CD4-positive, alpha-beta T cell (primary cell): ENCODE results near the gene FHOD3. TPM values are rescaled to one million over a fixed set of nuclear protein-coding genes. Genes with fewer than 3 reads are reported as not detected.

Experiments
- ATAC-seq: fragments of 200-7000 bp; cut with Tn5 transposase; one replicate; pipeline ENCODE4 v1.10.0; 2022; ENCODE audit warnings: mild to moderate bottlenecking; ENCODE audit not compliant: poor library complexity
- CTCF ChIA-PET: fragments of 350-600 bp; sonication (Branson Sonifier 250); formaldehyde crosslinking; loops from one replicate; lab custom pipeline; 2021; ENCODE audit warnings: antibody characterized with exemption, inconsistent platforms; lab: Charles Lee
- POLR2A ChIA-PET: fragments of 350-600 bp; sonication (Branson Sonifier 250); formaldehyde crosslinking; loops from one replicate; lab custom pipeline; 2021; ENCODE audit warnings: antibody characterized with exemption, inconsistent platforms; lab: Charles Lee
- DNase-seq, 14 experiments: peaks; one replicate each; pipeline ENCODE4 v3.0.0-alpha.2; 2013 to 2020; ENCODE audit warnings: mixed read lengths in 2 of 14
- H3K27ac ChIP-seq, 2 donors: one replicate each; pipeline versions ENCODE4 v1.5.1 to v1.7.0; 2013; ENCODE audit warnings: low read length in 2 of 2, low read depth in 1 of 2, mild to moderate bottlenecking in 1 of 2
- H3K27me3 ChIP-seq, 2 experiments: 1 replicate in 1 of 2; 2 replicates in 1 of 2; pipeline versions ENCODE4 v1.6.1 to v1.7.0; 2013; ENCODE audit warnings: low read length in 2 of 2, control low read depth in 1 of 2, mild to moderate bottlenecking in 1 of 2, moderate library complexity in 1 of 2; ENCODE audit not compliant: insufficient read depth in 2 of 2, control insufficient read depth in 1 of 2
- H3K36me3 ChIP-seq: one replicate; pipeline ENCODE4 v1.6.1; 2013; ENCODE audit warnings: low read length, control low read depth; ENCODE audit not compliant: insufficient read depth
- H3K4me1 ChIP-seq: one replicate; pipeline ENCODE4 v1.6.1; 2013; ENCODE audit warnings: low read length, control low read depth; ENCODE audit not compliant: insufficient read depth
- H3K4me3 ChIP-seq: one replicate; pipeline ENCODE4 v1.5.1; 2013; ENCODE audit warnings: mild to moderate bottlenecking, low read length, moderate library complexity
- H3K9me3 ChIP-seq, 2 experiments: 1 replicate in 1 of 2; 2 replicates in 1 of 2; pipeline versions ENCODE4 v1.6.1 to v1.7.0; 2013; ENCODE audit warnings: low read length in 2 of 2, mild to moderate bottlenecking in 2 of 2, control low read depth in 1 of 2, moderate library complexity in 1 of 2; ENCODE audit not compliant: control insufficient read depth in 1 of 2, insufficient read depth in 1 of 2
- H3K27ac Mint-ChIP-seq: one replicate; pipeline ENCODE4 v1.8.0; 2020; ENCODE audit warnings: mixed read lengths
- H3K27me3 Mint-ChIP-seq: one replicate; pipeline ENCODE4 v1.8.0; 2021; ENCODE audit warnings: mixed read lengths
- H3K36me3 Mint-ChIP-seq: one replicate; pipeline ENCODE4 v1.8.0; 2021; ENCODE audit warnings: low read depth, mixed read lengths
- H3K4me1 Mint-ChIP-seq: one replicate; pipeline ENCODE4 v1.8.0; 2021; ENCODE audit warnings: low read depth, mixed read lengths
- H3K4me3 Mint-ChIP-seq: one replicate; pipeline ENCODE4 v1.8.0; 2020; ENCODE audit warnings: mild to moderate bottlenecking, mixed read lengths
- H3K9me3 Mint-ChIP-seq: one replicate; pipeline ENCODE4 v1.8.0; 2020; ENCODE audit warnings: mixed read lengths
- CTCF ChIP-seq: fragments of 200-600 bp; IDR thresholded peaks from one replicate; pipeline ENCODE4 v1.8.0; 2022; ENCODE audit warnings: antibody characterized with exemption, mild to moderate bottlenecking
- intact Hi-C, 2 experiments: fragments of 100-400 bp; cut with DNase I in 1 of 2; cut with micrococcal nuclease in 1 of 2; formaldehyde crosslinking; loops; one replicate each; pipeline versions ENCODE4 v1.15.1 to v1.9.0; 2023 to 2025; cut with DNase I, micrococcal nuclease
- total RNA-seq, 174 experiments: library from RNA in 2 of 174; stranded (reverse) in 2 of 174; gene quantifications; one replicate each; pipeline ENCODE4 v1.2.3 and lab custom pipeline; 2021 to 2026

FHOD3 gene
- total RNA-seq, 2 experiments from 2014 or later = not detected

- H3K36me3 Mint-ChIP-seq = no peaks in the 10 kb centered on the region
- ChIA-PET CTCF (no interaction called here), POLR2A (no interaction called here)
- intact Hi-C loops = no loop called here
- H3K27ac Mint-ChIP-seq = no peak overlapping the region
- no peaks in the 10 kb centered on the region for H3K27me3 ChIP-seq
- no peak for TF ChIP-seq CTCF
- no peaks in the 10 kb centered on the region for H3K36me3 ChIP-seq
- no peak overlapping the region for H3K27ac ChIP-seq
- no peaks in the 10 kb centered on the region for H3K27me3 Mint-ChIP-seq
- H3K4me1 Mint-ChIP-seq = no peaks in the 10 kb centered on the region
- DNase-seq (no peak), ATAC-seq (no peak)
- H3K9me3 ChIP-seq = no peaks in the 10 kb centered on the region
- H3K4me3 ChIP-seq = no peak overlapping the region
- H3K9me3 Mint-ChIP-seq = no peaks in the 10 kb centered on the region
- H3K4me1 ChIP-seq = peaks cover under 1% of the 10 kb centered on the region
- no peak overlapping the region for H3K4me3 Mint-ChIP-seq
Measured at GRCh38 chr18:36776650-36777049, 479.1 kb downstream of the FHOD3 start.

- Mint-ChIP-seq H3K27me3 (no peaks in the 10 kb centered on the region), H3K4me3 (no peak overlapping the region), H3K4me1 (no peaks in the 10 kb centered on the region), H3K9me3 (no peaks in the 10 kb centered on the region), H3K36me3 (peaks cover 2% of the 10 kb centered on the region), H3K27ac (no peak overlapping the region)
- Histone ChIP-seq H3K27me3 (no peaks in the 10 kb centered on the region), H3K9me3 (no peaks in the 10 kb centered on the region), H3K4me3 (no peak overlapping the region), H3K4me1 (no peaks in the 10 kb centered on the region), H3K27ac (no peak overlapping the region), H3K36me3 (no peaks in the 10 kb centered on the region)
- POLR2A ChIA-PET = no interaction called here
- CTCF ChIA-PET = no interaction called here
- ATAC-seq (no peak), DNase-seq (no peak)
- no peak for TF ChIP-seq CTCF
- intact Hi-C loops = no loop called here
Measured at GRCh38 chr18:36777566-36777965, 480.1 kb downstream of the FHOD3 start.

- H3K27me3 ChIP-seq = no peaks in the 10 kb centered on the region
- no peak overlapping the region for H3K4me3 ChIP-seq
- no peak overlapping the region for H3K4me3 Mint-ChIP-seq
- H3K9me3 ChIP-seq = no peaks in the 10 kb centered on the region
- ATAC-seq (no peak), DNase-seq (no peak)
- H3K27me3 Mint-ChIP-seq = no peaks in the 10 kb centered on the region
- no peaks in the 10 kb centered on the region for H3K4me1 Mint-ChIP-seq
- POLR2A ChIA-PET = no interaction called here
- H3K27ac Mint-ChIP-seq = no peak overlapping the region
- H3K36me3 ChIP-seq = no peaks in the 10 kb centered on the region
- no peaks in the 10 kb centered on the region for H3K9me3 Mint-ChIP-seq
- CTCF ChIA-PET = interaction anchor here (1.2 kb wide), 1 partner anchor 12 kb away, joined by 3 read pairs; no protein-coding TSS in a partner anchor
- H3K4me1 ChIP-seq = no peaks in the 10 kb centered on the region
- no peak overlapping the region for H3K27ac ChIP-seq
- H3K36me3 Mint-ChIP-seq = peaks cover 14% of the 10 kb centered on the region
- intact Hi-C loops = no loop called here
- no peak for TF ChIP-seq CTCF
Measured at GRCh38 chr18:36780748-36781147, 483.2 kb downstream of the FHOD3 start.
